Spleen (tissue), 11 donors: Measurements from ENCODE around the gene KNG1. TPM values are rescaled to one million over a fixed set of nuclear protein-coding genes. Genes with fewer than 3 reads are reported as not detected.

Experiments
- DNase-seq: peaks from one replicate; pipeline ENCODE4 v3.0.0-alpha.2; 2020
- H3K27ac ChIP-seq, 8 donors: fragments of 200-600 bp; sonication (generic) in 7 of 8; 1 replicate in 4 of 8; 2 replicates in 4 of 8; pipeline versions ENCODE4 v1.5.0 to v1.8.0; 2016 to 2021; ENCODE audit warnings: inconsistent platforms in 4 of 8, mild to moderate bottlenecking in 4 of 8, moderate library complexity in 1 of 8
- H3K27me3 ChIP-seq, 7 donors: fragments of 200-600 bp; sonication (generic) in 6 of 7; replicated peaks in 1 of 7; 1 replicate in 4 of 7; 2 replicates in 3 of 7; pipeline versions ENCODE4 v1.5.0 to v1.8.0; 2016 to 2021; ENCODE audit warnings: inconsistent platforms in 3 of 7, mild to moderate bottlenecking in 1 of 7
- H3K36me3 ChIP-seq, 6 donors: fragments of 200-600 bp; sonication (generic) in 5 of 6; 1 replicate in 4 of 6; 2 replicates in 2 of 6; pipeline versions ENCODE4 v1.5.0 to v1.8.0; 2016 to 2021; ENCODE audit warnings: inconsistent platforms in 2 of 6
- H3K4me1 ChIP-seq, 6 donors: fragments of 200-600 bp; sonication (generic) in 5 of 6; 1 replicate in 3 of 6; 2 replicates in 3 of 6; pipeline versions ENCODE4 v1.5.0 to v1.8.0; 2016 to 2021; ENCODE audit warnings: inconsistent platforms in 3 of 6
- H3K4me3 ChIP-seq, 8 donors: fragments of 200-600 bp; sonication (generic) in 7 of 8; 1 replicate in 4 of 8; 2 replicates in 4 of 8; pipeline versions ENCODE4 v1.5.0 to v1.8.0; 2016 to 2021; ENCODE audit warnings: inconsistent platforms in 4 of 8, mild to moderate bottlenecking in 4 of 8, moderate library complexity in 2 of 8
- H3K9me3 ChIP-seq, 8 donors: fragments of 200-600 bp; sonication (generic) in 7 of 8; 1 replicate in 4 of 8; 2 replicates in 4 of 8; pipeline versions ENCODE4 v1.5.0 to v1.8.0; 2016 to 2021; ENCODE audit warnings: inconsistent platforms in 4 of 8
- CTCF ChIP-seq, 11 experiments: fragments of 200-600 bp in 7 of 11; fragments of 450-650 bp in 4 of 11; sonication (generic) in 4 of 11; IDR thresholded peaks in 8 of 11; conservative IDR thresholded peaks in 3 of 11; 1 replicate in 7 of 11; 2 replicates in 4 of 11; pipeline versions ENCODE4 v1.4.0 to v1.8.0; 2016 to 2021; ENCODE audit warnings: antibody characterized with exemption in 11 of 11, inconsistent platforms in 4 of 11, mild to moderate bottlenecking in 1 of 11
- POLR2A ChIP-seq, 3 donors: fragments of 450-650 bp; IDR thresholded peaks; one replicate each; pipeline ENCODE4 v1.5.1; 2017; ENCODE audit warnings: antibody characterized with exemption in 3 of 3, mild to moderate bottlenecking in 1 of 3
- POLR2AphosphoS5 ChIP-seq, 3 donors: sonication (generic); formaldehyde crosslinking; IDR thresholded peaks; one replicate each; pipeline ENCODE4 v1.5.1; 2017; ENCODE audit warnings: antibody characterized with exemption in 3 of 3
- WGBS, 5 donors: extraction: QIAGEN DNeasy Blood & Tissue Kit in 3 of 5; methylation state at CpG; one replicate each; pipeline versions ENCODE4 v1.1.5 to v1.1.7; 2013 to 2018; 5-methylcytosine and 5-hydroxymethylcytosine counted together
- intact Hi-C: fragments of 100-400 bp; cut with DNase I; formaldehyde crosslinking; loops from one replicate; pipeline ENCODE4 v1.15.0; 2023; ENCODE audit warnings: low total_unique reads
- polyA plus RNA-seq, 3 donors: library from polyadenylated mRNA; stranded (reverse); fragments of 200-250 nt; gene quantifications; one replicate each; pipeline ENCODE4 v1.2.1, GENCODE V29; 2013
- total RNA-seq, 7 donors: library from RNA; depleted of rRNA in 3 of 7; stranded (reverse); fragments of >200 nt in 3 of 7; fragmentation: NEBNext Ultra II Directional in 4 of 7; extraction: Animal tissue kit (Norgen Biotek cat#: 25700) in 4 of 7; gene quantifications; one replicate each; pipeline versions ENCODE4 v1.1.0 to v1.2.1, GENCODE V29; 2016 to 2021
- donor health status: healthy with polysubstance abuse.
- donor health status: DM: no; HTN: no; CAD: no; lungs with moderate emphysema.
- donor health status: DM: no; HTN: no; CAD: no.
- donor health status: Bipolar disorder and iron deficiency.
- donor health status: healthy.
- donor health status: DM: no; HTN: no; CAD: no.
- donor health status: DM: yes; HTN: yes; CAD: no.

Gene KNG1
- total and polyA plus RNA-seq, 10 donors, result 0.36 TPM; not detected in 9

GRCh38 chr3:186750316-186750715, 33.2 kb downstream of the KNG1 start:
- H3K4me1 ChIP-seq, result no peaks in the 10 kb centered on the region
- no peak overlapping the region for H3K4me3 ChIP-seq
- H3K27ac ChIP-seq, result no peak overlapping the region
- no peaks in the 10 kb centered on the region for H3K9me3 ChIP-seq
- no peak for DNase-seq
- intact Hi-C loops, result no loop called here
- 90 to 98% (median 93%) methylated on average over 2 of the region's 2 CpGs for WGBS, 5 donors
- H3K36me3 ChIP-seq, result no peaks in the 10 kb centered on the region
- no peak for TF ChIP-seq POLR2A (IDR thresholded peaks at IDR 0.05)
- TF ChIP-seq POLR2AphosphoS5 (IDR thresholded peaks at IDR 0.05), result no peak
- no peak for TF ChIP-seq CTCF (IDR thresholded peaks at IDR 0.05 in 8 of 11, conservative IDR thresholded peaks at IDR 0.05 in 3 of 11)
- no peaks in the 10 kb centered on the region for H3K27me3 ChIP-seq

DNA sequence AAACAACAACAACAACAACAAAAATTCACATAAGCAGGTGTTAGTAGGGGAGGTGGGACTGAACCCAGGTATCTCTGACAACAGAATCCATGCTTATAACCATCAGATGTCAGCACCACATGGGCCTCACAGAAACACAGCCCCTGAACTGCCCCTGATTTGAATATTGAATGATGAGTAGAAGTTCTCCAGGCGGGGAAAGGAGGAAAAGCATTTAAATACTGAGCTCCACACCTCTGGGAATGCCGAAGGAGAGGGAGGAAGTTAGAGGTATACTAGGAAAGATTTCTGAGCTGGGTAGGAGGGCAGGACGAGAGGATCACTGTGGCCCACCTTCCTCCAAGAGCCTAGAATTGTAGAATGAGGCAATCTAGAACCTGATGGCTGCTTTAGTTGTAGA, 34.3 kb downstream of the KNG1 start:
- no peak for DNase-seq
- no peaks in the 10 kb centered on the region for H3K27me3 ChIP-seq
- no peaks in the 10 kb centered on the region for H3K36me3 ChIP-seq
- TF ChIP-seq POLR2A (IDR thresholded peaks at IDR 0.05) (no peak), POLR2AphosphoS5 (IDR thresholded peaks at IDR 0.05) (no peak), CTCF (IDR thresholded peaks at IDR 0.05 in 8 of 11, conservative IDR thresholded peaks at IDR 0.05 in 3 of 11) (no peak)
- 68 to 81% (median 69%) methylated on average over 3 of the region's 3 CpGs for WGBS, 5 donors
- H3K27ac ChIP-seq, result no peak overlapping the region
- intact Hi-C loops, result no loop called here
- H3K4me1 ChIP-seq, result no peaks in the 10 kb centered on the region
- H3K4me3 ChIP-seq, result no peak overlapping the region
- H3K9me3 ChIP-seq, result no peaks in the 10 kb centered on the region

- TF ChIP-seq POLR2A (IDR thresholded peaks at IDR 0.05) (no peak), CTCF (IDR thresholded peaks at IDR 0.05 in 8 of 11, conservative IDR thresholded peaks at IDR 0.05 in 3 of 11) (no peak), POLR2AphosphoS5 (IDR thresholded peaks at IDR 0.05) (no peak)
- Histone ChIP-seq H3K4me1 (no peaks in the 10 kb centered on the region), H3K27me3 (no peaks in the 10 kb centered on the region), H3K27ac (no peak overlapping the region), H3K9me3 (no peaks in the 10 kb centered on the region), H3K36me3 (no peaks in the 10 kb centered on the region), H3K4me3 (no peak overlapping the region)
- no peak for DNase-seq
- WGBS, 5 donors, result 80 to 90% (median 88%) methylated on average over 7 of the region's 7 CpGs
- intact Hi-C loops, result no loop called here
Observed at GRCh38 chr3:186754006-186754405, 36.8 kb downstream of the KNG1 start.

GRCh38 chr3:186754871-186755270, 37.7 kb downstream of the KNG1 start:
- H3K4me3 ChIP-seq, result no peak overlapping the region
- no peaks in the 10 kb centered on the region for H3K9me3 ChIP-seq
- no peaks in the 10 kb centered on the region for H3K27me3 ChIP-seq
- TF ChIP-seq CTCF (IDR thresholded peaks at IDR 0.05 in 8 of 11, conservative IDR thresholded peaks at IDR 0.05 in 3 of 11) (no peak), POLR2A (IDR thresholded peaks at IDR 0.05) (no peak), POLR2AphosphoS5 (IDR thresholded peaks at IDR 0.05) (no peak)
- no peaks in the 10 kb centered on the region for H3K36me3 ChIP-seq
- WGBS, 5 donors, result 85 to 97% (median 89%) methylated on average over 5 of the region's 5 CpGs
- intact Hi-C loops, result no loop called here
- H3K27ac ChIP-seq, result no peak overlapping the region
- no peak for DNase-seq
- H3K4me1 ChIP-seq, result no peaks in the 10 kb centered on the region
